NCI-H2196 (cell line): ENCODE data around the gene MUC5B.
"Not testable (repeated sequence)": the region's sequence is repeated elsewhere in the genome, so short reads cannot be mapped to it uniquely, and the experiment has no call there.

Experiments
- DNase-seq: peaks from one replicate; lab custom pipeline; 2025; ENCODE audit not compliant: unreplicated experiment; lab: John Stamatoyannopoulos, UW

Gene MUC5B

GRCh38 chr11:1222491-1223345 lies at the start of gene MUC5B:
Gene MUC5B (plus strand): TSS chr11:1223066. CDS start chr11:1223124, 58 bp downstream.
- peak; percentile 17 for DNase-seq

GRCh38 chr11:1173396-1173795 lies 49.5 kb upstream of the MUC5B start:
- DNase-seq: not testable (repeated sequence)

- no peak for DNase-seq
These were observed 48.2 kb upstream of the MUC5B start for GRCh38 chr11:1174441-1175370.

- DNase-seq: no peak
These were observed 47.2 kb upstream of the MUC5B start for GRCh38 chr11:1175461-1176223.

- DNase-seq: no peak
These were observed 46.4 kb upstream of the MUC5B start for GRCh38 chr11:1176224-1177019.

- no peak for DNase-seq
These were observed 45.7 kb upstream of the MUC5B start for GRCh38 chr11:1177020-1177770.

- no peak for DNase-seq
These were observed 45.1 kb upstream of the MUC5B start for GRCh38 chr11:1177771-1178090.

GRCh38 chr11:1178201-1178885 lies 44.5 kb upstream of the MUC5B start:
- no peak for DNase-seq

- no peak for DNase-seq
These were observed 44.0 kb upstream of the MUC5B start for GRCh38 chr11:1178906-1179305.

GRCh38 chr11:1179641-1180040 lies 43.2 kb upstream of the MUC5B start:
- no peak for DNase-seq

- DNase-seq: no peak
These were observed 42.7 kb upstream of the MUC5B start for GRCh38 chr11:1180171-1180570.

GRCh38 chr11:1180947-1181391 lies 41.9 kb upstream of the MUC5B start:
- no peak for DNase-seq

- DNase-seq: no peak
These were observed 41.4 kb upstream of the MUC5B start for GRCh38 chr11:1181420-1181819.

GRCh38 chr11:1181853-1182535 lies 40.9 kb upstream of the MUC5B start:
- DNase-seq: no peak

GRCh38 chr11:1184139-1184538 lies 38.7 kb upstream of the MUC5B start:
- not testable (repeated sequence) for DNase-seq

- not testable (repeated sequence) for DNase-seq
These were observed 34.3 kb upstream of the MUC5B start for GRCh38 chr11:1188451-1189130.

- not testable (repeated sequence) for DNase-seq
These were observed 33.0 kb upstream of the MUC5B start for GRCh38 chr11:1189816-1190215.
